Liver (tissue), 9 donors: ENCODE results near the gene MRPS7. TPM values are rescaled to one million over a fixed set of nuclear protein-coding genes. Genes with fewer than 3 reads are reported as not detected.
A peak's percentile ranks its signal among the peaks of the same experiment; 100 is the strongest.

Source experiments
- DNase-seq: peaks from one replicate; pipeline ENCODE4 v3.0.0-alpha.2; 2017; ENCODE audit warnings: low spot score
- H3K27ac ChIP-seq, 2 donors: one replicate each; pipeline ENCODE4 v1.7.0; 2013; ENCODE audit warnings: inconsistent platforms in 2 of 2, low read length in 2 of 2, control low read depth in 1 of 2, low read depth in 1 of 2, mild to moderate bottlenecking in 1 of 2
- H3K27me3 ChIP-seq, 4 donors: one replicate each; pipeline versions ENCODE4 v1.6.1 to v1.7.0; 2013; ENCODE audit warnings: low read length in 3 of 4, inconsistent platforms in 1 of 4, mild to moderate bottlenecking in 1 of 4, moderate library complexity in 1 of 4; ENCODE audit not compliant: control insufficient read depth in 4 of 4, insufficient read depth in 4 of 4
- H3K36me3 ChIP-seq, 4 donors: one replicate each; pipeline versions ENCODE4 v1.6.1 to v1.7.0; 2013; ENCODE audit warnings: low read length in 3 of 4, mild to moderate bottlenecking in 3 of 4, low read depth in 1 of 4, moderate library complexity in 1 of 4; ENCODE audit not compliant: control insufficient read depth in 4 of 4, insufficient read depth in 3 of 4
- H3K4me1 ChIP-seq, 4 donors: one replicate each; pipeline versions ENCODE4 v1.6.1 to v1.7.0; 2013; ENCODE audit warnings: low read length in 3 of 4, mild to moderate bottlenecking in 3 of 4, moderate library complexity in 1 of 4; ENCODE audit not compliant: control insufficient read depth in 4 of 4, insufficient read depth in 4 of 4
- H3K4me3 ChIP-seq, 3 donors: one replicate each; pipeline versions ENCODE4 v1.6.1 to v1.7.0; 2013; ENCODE audit warnings: low read length in 3 of 3, control low read depth in 1 of 3, low read depth in 1 of 3, mild to moderate bottlenecking in 1 of 3
- H3K9ac ChIP-seq, 2 donors: one replicate each; pipeline ENCODE4 v1.7.0; 2013; ENCODE audit warnings: low read length in 2 of 2, mild to moderate bottlenecking in 2 of 2, moderate library complexity in 2 of 2, control low read depth in 1 of 2, low read depth in 1 of 2
- H3K9me3 ChIP-seq, 4 donors: one replicate each; pipeline versions ENCODE4 v1.6.1 to v1.7.0; 2013; ENCODE audit warnings: low read length in 3 of 4; ENCODE audit not compliant: control insufficient read depth in 4 of 4
- ATF3 ChIP-seq: IDR thresholded peaks from 2 replicates; pipeline ENCODE4 v1.6.1; 2016; ENCODE audit warnings: antibody characterized with exemption
- CTCF ChIP-seq: fragments of 150-350 bp; IDR thresholded peaks from 2 replicates; pipeline ENCODE4 v1.5.1; 2017; ENCODE audit warnings: improper control_type of control experiment, low read depth, low read length; ENCODE audit not compliant: missing input control
- EGR1 ChIP-seq, 2 donors: IDR thresholded peaks; 2 replicates each; pipeline ENCODE4 v1.6.1; 2016 to 2018; ENCODE audit warnings: antibody characterized with exemption in 2 of 2, low read depth in 2 of 2
- FOXA1 ChIP-seq: IDR thresholded peaks from 2 replicates; pipeline ENCODE4 v1.6.1; 2016; ENCODE audit warnings: antibody characterized with exemption
- FOXA2 ChIP-seq: IDR thresholded peaks from 2 replicates; pipeline ENCODE4 v1.6.1; 2016; ENCODE audit warnings: antibody characterized with exemption
- GABPA ChIP-seq, 2 donors: IDR thresholded peaks in 1 of 2; conservative IDR thresholded peaks in 1 of 2; 2 replicates each; pipeline ENCODE4 v1.6.1; 2016; ENCODE audit warnings: antibody characterized with exemption in 2 of 2, mild to moderate bottlenecking in 1 of 2, moderate library complexity in 1 of 2
- HNF4A ChIP-seq, 2 donors: conservative IDR thresholded peaks; 2 replicates each; pipeline ENCODE4 v1.6.1; 2016; ENCODE audit warnings: antibody characterized with exemption in 2 of 2, mild to moderate bottlenecking in 2 of 2
- HNF4G ChIP-seq: IDR thresholded peaks from 2 replicates; pipeline ENCODE4 v1.6.1; 2016; ENCODE audit warnings: antibody characterized with exemption
- JUND ChIP-seq, 2 donors: IDR thresholded peaks; 2 replicates each; pipeline ENCODE4 v1.6.1; 2016; ENCODE audit warnings: antibody characterized with exemption in 2 of 2
- MAX ChIP-seq: IDR thresholded peaks from 2 replicates; pipeline ENCODE4 v1.6.1; 2016; ENCODE audit warnings: antibody characterized with exemption
- NR2F2 ChIP-seq: IDR thresholded peaks from 2 replicates; pipeline ENCODE4 v1.6.1; 2016; ENCODE audit warnings: antibody characterized with exemption
- RAD21 ChIP-seq, 2 donors: IDR thresholded peaks; 2 replicates each; pipeline ENCODE4 v1.6.1; 2016; ENCODE audit warnings: antibody characterized with exemption in 2 of 2, mild to moderate bottlenecking in 2 of 2
- REST ChIP-seq: IDR thresholded peaks from 2 replicates; pipeline ENCODE4 v1.6.1; 2016; ENCODE audit warnings: antibody characterized with exemption, mild to moderate bottlenecking
- RXRA ChIP-seq, 2 donors: IDR thresholded peaks; 2 replicates each; pipeline ENCODE4 v1.6.1; 2017 to 2018; ENCODE audit warnings: antibody characterized with exemption in 2 of 2, mild to moderate bottlenecking in 1 of 2
- SP1 ChIP-seq: IDR thresholded peaks from 2 replicates; pipeline ENCODE4 v1.6.1; 2018; ENCODE audit warnings: antibody characterized with exemption, mild to moderate bottlenecking
- TAF1 ChIP-seq: conservative IDR thresholded peaks from 2 replicates; pipeline ENCODE4 v1.6.1; 2016; ENCODE audit warnings: antibody characterized with exemption, mild to moderate bottlenecking
- YY1 ChIP-seq: IDR thresholded peaks from 2 replicates; pipeline ENCODE4 v1.6.1; 2016; ENCODE audit warnings: antibody characterized with exemption, mild to moderate bottlenecking
- ZBTB33 ChIP-seq: IDR thresholded peaks from 2 replicates; pipeline ENCODE4 v1.6.1; 2016; ENCODE audit warnings: antibody characterized with exemption
- WGBS: extraction: QIAGEN DNeasy Blood & Tissue Kit; methylation state at CpG from one replicate; pipeline ENCODE4 v1.1.7; 2013; 5-methylcytosine and 5-hydroxymethylcytosine counted together
- polyA plus RNA-seq, 2 donors: library from polyadenylated mRNA; stranded (reverse) in 1 of 2; unstranded in 1 of 2; fragments of 200-250 nt in 1 of 2; fragments of >200 nt in 1 of 2; fragmentation: Nextera tagmentation in 1 of 2; extraction: Ambion mirVana in 1 of 2; gene quantifications; one replicate each; pipeline versions ENCODE4 v1.2.1 to v1.2.3, GENCODE V29; 2013 to 2015
- total RNA-seq, 2 donors: library from RNA; depleted of rRNA; stranded (reverse); fragments of >200 nt; gene quantifications; one replicate each; pipeline ENCODE4 v1.2.3, GENCODE V29; 2014
- donor health status: healthy.
- donor health status: healthy.
- donor health status: healthy.
- donor health status: healthy.
- donor health status: healthy.

The MRPS7 gene
- total and polyA plus RNA-seq, 4 donors: 24.1 to 58.9 (median 39.4) TPM

GRCh38 chr17:75295201-75296158 is 33.8 kb downstream of the MRPS7 start:
- Histone ChIP-seq H3K4me1 (peaks cover 0 to 6% (median under 1%) of the 10 kb centered on the region in 4 donors), H3K27me3 (no peaks in the 10 kb centered on the region), H3K9ac (peak overlapping the region in 1 of 2 donors; percentile 20), H3K36me3 (no peaks in the 10 kb centered on the region), H3K27ac (peak overlapping the region; percentile 59 to 69), H3K9me3 (no peaks in the 10 kb centered on the region), H3K4me3 (no peak overlapping the region)
- peak; percentile 49 for DNase-seq
- 77% methylated on average over 8 of the region's 8 CpGs for WGBS
- no peak for TF ChIP-seq ATF3
- TF ChIP-seq HNF4A (conservative IDR thresholded peaks at IDR 0.05): peak in 1 of 2 donors; percentile 38
- peak in 1 of 2 donors; percentile 23 for TF ChIP-seq RXRA (IDR thresholded peaks at IDR 0.05)
- no peak for TF ChIP-seq CTCF
- TF ChIP-seq RAD21 (IDR thresholded peaks at IDR 0.05): peak in 1 of 2 donors; percentile 12

- H3K9ac ChIP-seq: no peak overlapping the region
- 73% methylated on average over 7 of the region's 7 CpGs for WGBS
- no peaks in the 10 kb centered on the region for H3K27me3 ChIP-seq
- H3K4me1 ChIP-seq: peaks cover 0 to 5% (median 0%) of the 10 kb centered on the region in 4 donors
- H3K4me3 ChIP-seq: no peak overlapping the region
- no peak overlapping the region for H3K27ac ChIP-seq
- H3K9me3 ChIP-seq: no peaks in the 10 kb centered on the region
- no peaks in the 10 kb centered on the region for H3K36me3 ChIP-seq
- TF ChIP-seq MAX (no peak), JUND (IDR thresholded peaks at IDR 0.05) (no peak), NR2F2 (no peak), GABPA (IDR thresholded peaks at IDR 0.05 in 1 of 2, conservative IDR thresholded peaks at IDR 0.05 in 1 of 2) (no peak), SP1 (no peak), REST (no peak), RAD21 (IDR thresholded peaks at IDR 0.05) (no peak), ATF3 (no peak), ZBTB33 (no peak), CTCF (no peak), RXRA (IDR thresholded peaks at IDR 0.05) (no peak), HNF4G (no peak), HNF4A (conservative IDR thresholded peaks at IDR 0.05) (no peak), YY1 (no peak), FOXA1 (no peak), EGR1 (IDR thresholded peaks at IDR 0.05; ENCODE audit: low read depth in 2 of 2) (no peak), FOXA2 (no peak), TAF1 (no peak)
- DNase-seq: no peak
Observed at GRCh38 chr17:75300280-75300679, 38.6 kb downstream of the MRPS7 start.
